H1 (cell line): ENCODE measurements around the gene RAB3A. TPM values are rescaled to one million over a fixed set of nuclear protein-coding genes. Genes with fewer than 3 reads are reported as not detected.

Source experiments
- BRCA1 ChIP-seq: IDR thresholded peaks from 2 replicates; pipeline ENCODE4 v1.6.1; 2012; ENCODE audit warnings: low read depth, low read length, improper control_type of control experiment
- GABPA ChIP-seq: IDR thresholded peaks from 2 replicates; pipeline ENCODE4 v1.6.1; 2011; ENCODE audit warnings: mild to moderate bottlenecking, low read length, moderate library complexity, borderline replicate concordance; ENCODE audit not compliant: insufficient read depth
- HDAC2 ChIP-seq, 2 experiments: fragments of 300-600 bp in 1 of 2; sonication (generic) in 1 of 2; IDR thresholded peaks; 2 replicates each; pipeline ENCODE4 v1.6.1; 2011 to 2012; ENCODE audit warnings: low read depth in 2 of 2, low read length in 2 of 2, mild to moderate bottlenecking in 2 of 2, moderate library complexity in 2 of 2, borderline replicate concordance in 1 of 2, inconsistent platforms in 1 of 2
- RXRA ChIP-seq: IDR thresholded peaks from 2 replicates; pipeline ENCODE4 v1.6.1; 2011; ENCODE audit warnings: low read depth, mild to moderate bottlenecking, low read length, moderate library complexity; ENCODE audit not compliant: insufficient read depth
- TCF12 ChIP-seq: IDR thresholded peaks from 2 replicates; pipeline ENCODE4 v1.6.1; 2011; ENCODE audit warnings: low read depth, mild to moderate bottlenecking, low read length
- polyA plus RNA-seq, 7 experiments: library from polyadenylated mRNA; depleted of rRNA in 3 of 7; stranded (reverse) in 5 of 7; unstranded in 2 of 7; fragments of >200 nt in 5 of 7; fragments of 200-250 nt in 2 of 7; gene quantifications; 1 replicate in 5 of 7; 2 replicates in 1 of 7; 4 replicates in 1 of 7; pipeline versions ENCODE4 v1.2.1 to v1.2.3, GENCODE V29; 2011 to 2013; ENCODE audit warnings: missing spikeins in 2 of 7, mixed read lengths in 2 of 7
- total RNA-seq: library from RNA; stranded (reverse); fragmentation: NEBNext Ultra II Directional; extraction: Animal tissue kit (Norgen Biotek cat#: 25700); gene quantifications from 2 replicates; pipeline ENCODE4 v1.2.1, GENCODE V29; 2021

The RAB3A gene
- total and polyA plus RNA-seq, 2 of the 8 experiments (the other 6 are each of a cell fraction or from before 2014, with no cell fraction given), result 13.6 to 14.2 TPM

DNA sequence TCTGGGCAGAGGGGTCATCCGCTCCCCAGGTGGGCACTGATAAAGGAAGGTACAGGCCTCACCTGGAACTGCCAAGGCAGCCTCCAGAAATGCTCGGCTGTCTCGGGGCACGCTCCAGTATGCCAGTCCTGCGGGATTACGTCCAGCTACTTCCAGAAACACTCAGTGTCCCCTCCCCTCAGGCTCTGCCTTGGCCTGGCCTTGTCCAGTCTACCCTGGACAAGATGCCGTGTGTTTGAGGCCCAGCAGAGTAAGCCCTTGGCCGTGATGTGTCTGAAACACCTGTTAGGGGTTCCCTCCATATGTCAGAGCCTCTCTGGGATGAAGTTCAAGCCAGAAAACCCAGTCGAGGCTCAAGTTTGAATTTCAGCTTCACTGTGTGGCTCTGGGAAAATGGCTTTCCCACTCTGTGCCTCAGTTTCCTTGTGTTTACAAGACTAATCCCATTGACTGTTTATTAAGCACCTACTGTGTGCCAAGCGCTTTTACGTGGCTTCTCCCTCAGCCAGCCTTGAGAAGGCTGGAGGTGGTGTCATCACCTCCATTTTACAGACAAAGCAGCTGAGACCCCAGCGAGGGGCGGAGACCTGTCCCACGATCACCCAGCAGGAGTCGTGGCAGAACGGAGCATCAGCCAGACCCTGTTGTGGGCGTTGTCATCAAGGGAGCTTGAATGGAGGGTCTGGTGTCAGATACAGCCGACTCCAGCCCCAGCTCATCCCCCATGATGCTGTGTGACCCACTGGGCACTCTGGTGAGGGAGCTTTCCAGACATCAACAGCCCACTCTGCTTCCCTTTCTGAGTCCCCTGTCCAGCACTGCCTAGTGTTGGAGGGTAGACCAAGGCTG, 52.8 kb downstream of the RAB3A start (continued):
- TF ChIP-seq TCF12 (no peak), GABPA (no peak), BRCA1 (no peak), RXRA (no peak), HDAC2 (IDR thresholded peaks at IDR 0.05; ENCODE audit: borderline replicate concordance in 1 of 2, low read depth in 2 of 2, low read length in 2 of 2) (no peak)
